ENCODE results near the gene TXNIP.

GRCh38 chr1:145965119-145965744 lies 31.1 kb downstream of the TXNIP start:
- TF ChIP-seq CTCF (IDR thresholded peaks at IDR 0.05): no peak
- TF ChIP-seq POLR2A (IDR thresholded peaks at IDR 0.05): no peak

Measured in esophagus squamous epithelium (tissue), 4 donors.